ENCODE data around the gene ME2.
"Not testable (repeated sequence)": the region's sequence is repeated elsewhere in the genome, so short reads cannot be mapped to it uniquely, and the experiment has no call there.

The ME2 gene

DNA sequence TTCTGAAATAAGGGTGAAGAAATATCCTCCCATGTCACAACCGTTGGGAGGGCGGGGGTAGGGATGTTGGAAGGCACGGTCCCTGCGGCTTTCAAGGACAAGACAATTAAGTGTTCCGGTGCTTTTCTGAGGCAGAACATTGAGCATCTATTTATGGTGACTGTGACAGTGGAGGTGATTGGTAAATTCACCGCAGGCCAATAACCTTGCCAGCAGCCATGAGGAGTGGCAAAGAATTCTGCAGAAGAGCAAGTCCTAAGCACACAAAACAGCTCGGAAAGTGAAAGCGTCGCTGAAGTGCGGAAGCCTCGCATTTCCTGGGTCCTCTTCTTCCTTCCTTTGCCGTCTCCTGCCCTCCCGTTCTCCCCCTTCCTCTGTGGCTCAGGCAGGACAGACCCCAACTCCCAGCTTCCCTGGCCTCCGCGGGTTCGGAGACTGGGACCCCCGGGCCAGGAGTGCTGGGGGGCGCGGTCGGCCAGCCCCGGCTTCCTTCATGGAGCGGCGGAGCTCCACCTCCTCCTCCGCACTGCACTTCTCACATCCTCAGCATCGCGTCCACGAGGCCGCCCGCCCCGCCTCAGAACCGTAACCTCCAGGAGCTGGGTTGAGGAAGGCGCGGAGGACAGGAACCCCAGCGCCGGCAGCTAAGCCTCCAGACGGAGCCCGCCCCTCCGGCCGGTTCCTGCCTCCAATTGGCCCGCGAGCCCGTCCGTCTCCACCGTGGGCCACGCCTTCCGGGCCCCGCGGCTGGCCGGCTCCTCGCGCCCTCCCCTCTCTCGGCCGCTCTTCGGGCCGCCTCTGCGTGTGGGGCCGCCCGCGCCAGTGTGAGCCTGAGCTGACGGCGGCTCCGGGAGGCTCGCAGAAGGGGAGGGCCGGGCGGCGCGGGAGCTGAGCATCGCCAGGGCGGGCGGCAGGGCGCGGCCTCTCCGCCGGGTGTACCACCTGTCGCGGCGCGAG is at the start of gene ME2:
TSS of gene ME2 (plus strand) at position 774 of the 957 bp plus-strand sequence. CDS start 16,703 bp downstream, outside the sequence.
- in situ Hi-C loops (cut with HindIII; ENCODE audit: low sequenced_read_pairs): no loop called here

DNA sequence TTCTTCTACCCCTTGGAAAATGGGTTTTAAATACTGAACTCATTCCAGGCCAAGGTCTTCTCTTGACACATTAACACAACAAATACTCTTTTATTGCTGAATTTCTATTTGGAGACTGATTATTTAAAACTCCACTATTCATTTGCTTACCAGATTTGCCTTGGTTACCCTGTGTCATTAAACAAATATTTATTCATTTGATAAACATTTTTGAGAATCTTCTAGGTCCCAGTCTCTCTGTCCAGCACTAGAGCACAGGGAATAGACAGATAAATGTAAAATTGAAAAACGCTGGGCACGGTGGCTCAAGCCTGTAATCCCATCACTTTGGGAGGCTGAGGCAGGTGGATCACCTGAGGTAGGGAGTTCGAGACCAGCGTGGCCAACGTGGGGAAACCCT is 49.3 kb upstream of the ME2 start:
- in situ Hi-C loops (cut with HindIII; ENCODE audit: low sequenced_read_pairs): no loop called here

- in situ Hi-C loops (cut with HindIII; ENCODE audit: low sequenced_read_pairs): no loop called here
Observed at GRCh38 chr18:50830544-50830943, 48.4 kb upstream of the ME2 start.

DNA sequence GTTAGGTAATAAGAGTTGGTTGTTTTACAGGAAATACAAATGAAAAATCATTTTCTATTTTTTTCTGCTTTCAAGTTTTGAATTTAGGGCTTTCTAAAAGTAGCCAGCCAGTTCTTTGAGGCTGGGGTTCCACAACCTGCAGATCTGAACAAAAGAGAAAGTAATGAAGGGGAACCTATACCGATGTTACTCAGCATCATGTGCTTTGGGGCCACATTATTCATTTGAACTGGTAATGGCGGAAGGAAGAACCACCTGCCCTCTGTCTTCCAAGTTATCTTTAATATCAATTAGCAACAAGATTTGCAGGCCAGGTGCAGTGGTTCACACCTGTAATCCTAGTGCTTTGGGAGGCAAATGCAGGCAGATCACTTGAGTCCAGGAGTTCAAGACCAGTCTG is 46.2 kb upstream of the ME2 start:
- in situ Hi-C loops (cut with HindIII; ENCODE audit: low sequenced_read_pairs): no loop called here

- in situ Hi-C loops (cut with HindIII; ENCODE audit: low sequenced_read_pairs): not testable (repeated sequence)
Observed at GRCh38 chr18:50833496-50833895, 45.4 kb upstream of the ME2 start.

DNA sequence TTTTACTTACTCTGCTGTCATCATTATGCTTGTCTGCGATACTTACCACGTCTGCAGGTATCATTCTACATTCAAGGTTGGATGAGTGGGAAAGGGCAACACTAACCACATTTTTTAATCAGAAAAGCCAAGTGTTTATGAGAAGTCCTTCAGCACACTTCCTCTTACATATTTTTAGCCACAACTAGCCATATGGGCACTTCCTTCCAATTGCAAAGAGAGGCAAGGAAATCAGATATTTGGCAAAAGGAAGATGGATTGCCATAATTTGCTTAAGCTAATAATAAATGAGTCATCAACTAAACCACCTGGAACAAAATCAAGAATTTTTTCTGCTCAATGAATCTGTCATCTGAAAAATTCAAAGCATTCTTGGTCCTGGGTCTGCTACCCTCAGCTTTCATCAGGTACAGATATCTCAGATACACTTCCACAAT is 42.4 kb upstream of the ME2 start:
- in situ Hi-C loops (cut with HindIII; ENCODE audit: low sequenced_read_pairs): no loop called here

GRCh38 chr18:50839341-50839740 is 39.6 kb upstream of the ME2 start:
- in situ Hi-C loops (cut with HindIII; ENCODE audit: low sequenced_read_pairs): no loop called here

DNA sequence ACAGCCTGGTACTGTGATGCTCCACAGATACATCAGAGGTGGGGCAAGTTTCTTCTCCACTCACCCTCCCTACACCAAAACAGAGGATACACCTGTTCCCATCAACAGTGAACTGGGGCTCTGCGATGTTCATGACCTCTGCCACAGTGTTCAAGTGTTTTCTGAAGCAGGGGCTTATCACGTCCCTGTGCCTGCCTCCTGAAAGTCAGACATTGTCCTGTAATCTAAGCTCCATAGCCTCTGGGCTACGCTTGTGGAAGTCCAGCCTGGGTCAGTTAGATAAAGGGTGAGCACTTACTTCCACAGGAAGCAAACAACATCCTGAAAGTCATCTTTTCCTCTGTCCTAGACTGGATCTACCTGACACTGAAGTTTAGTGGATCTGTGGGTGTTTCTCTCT is 38.9 kb upstream of the ME2 start:
- in situ Hi-C loops (cut with HindIII; ENCODE audit: low sequenced_read_pairs): no loop called here

DNA sequence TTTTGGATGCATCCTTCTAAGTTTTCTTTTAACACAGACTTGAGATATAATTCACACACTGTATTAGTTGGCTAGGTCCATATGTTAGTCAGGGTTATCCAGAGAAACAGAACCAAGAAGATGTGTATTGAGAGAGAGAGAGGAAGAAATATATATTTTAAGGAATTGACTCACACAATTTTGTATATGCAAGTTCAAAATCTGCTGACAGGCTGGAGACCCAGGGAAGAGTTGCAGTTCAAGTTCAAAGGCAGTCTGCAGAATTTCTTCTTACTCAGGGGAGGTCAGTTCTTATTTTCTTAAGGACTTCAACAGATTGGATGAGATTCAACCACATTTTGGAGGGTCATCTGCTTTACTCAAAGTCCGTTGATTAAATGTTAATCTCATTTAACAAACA is 36.1 kb upstream of the ME2 start:
- in situ Hi-C loops (cut with HindIII; ENCODE audit: low sequenced_read_pairs): no loop called here

DNA sequence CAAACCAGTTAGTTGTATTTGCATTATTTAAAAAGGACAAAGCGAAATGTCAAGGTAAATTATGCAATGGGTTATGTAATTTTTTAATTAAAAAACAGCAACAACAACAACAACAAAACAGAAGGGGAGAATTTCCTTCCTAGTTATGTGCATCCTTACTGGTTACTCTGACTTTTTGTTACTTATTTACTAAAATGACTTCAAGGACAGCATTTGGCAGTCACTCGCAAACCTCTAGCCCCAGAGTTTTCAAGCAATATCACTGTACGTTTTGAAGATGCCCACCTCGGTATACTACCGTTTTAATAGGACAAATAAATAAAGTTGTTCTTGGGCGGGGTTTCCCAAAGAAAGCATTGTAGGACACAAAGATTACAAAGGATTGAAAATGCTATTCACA is 34.4 kb upstream of the ME2 start:
- in situ Hi-C loops (cut with HindIII; ENCODE audit: low sequenced_read_pairs): no loop called here

- in situ Hi-C loops (cut with HindIII; ENCODE audit: low sequenced_read_pairs): no loop called here
Observed at GRCh38 chr18:50844960-50845359, 34.0 kb upstream of the ME2 start.

GRCh38 chr18:50847192-50847591 is 31.7 kb upstream of the ME2 start:
- in situ Hi-C loops (cut with HindIII; ENCODE audit: low sequenced_read_pairs): no loop called here

DNA sequence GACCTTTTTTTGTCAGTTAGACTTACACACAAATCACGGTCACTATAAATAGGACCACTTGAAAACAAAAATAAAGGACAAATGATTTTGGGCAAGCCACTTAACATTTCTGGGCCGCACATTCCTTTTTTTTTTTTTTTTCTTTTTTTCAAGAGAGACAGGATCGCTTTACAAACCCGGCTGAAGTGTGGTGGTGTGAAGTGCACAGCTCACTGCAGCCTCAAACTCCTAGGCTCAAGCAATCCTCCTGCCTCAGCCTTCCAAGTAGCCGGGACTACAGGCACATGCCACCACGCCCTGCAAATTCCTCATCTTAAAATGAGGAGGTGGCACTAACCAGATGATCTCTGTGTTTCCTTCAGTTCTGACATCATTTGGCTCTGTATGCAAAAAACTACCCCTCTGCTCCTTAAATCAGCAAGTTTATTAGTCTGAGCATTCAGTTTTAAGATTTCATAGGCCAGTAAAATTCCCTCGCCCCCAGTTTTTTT is 30.8 kb upstream of the ME2 start:
- in situ Hi-C loops (cut with HindIII; ENCODE audit: low sequenced_read_pairs): no loop called here

GRCh38 chr18:50848991-50849390 is 29.9 kb upstream of the ME2 start:
- in situ Hi-C loops (cut with HindIII; ENCODE audit: low sequenced_read_pairs): no loop called here

- in situ Hi-C loops (cut with HindIII; ENCODE audit: low sequenced_read_pairs): no loop called here
Observed at GRCh38 chr18:50849419-50849821, 29.5 kb upstream of the ME2 start.

DNA sequence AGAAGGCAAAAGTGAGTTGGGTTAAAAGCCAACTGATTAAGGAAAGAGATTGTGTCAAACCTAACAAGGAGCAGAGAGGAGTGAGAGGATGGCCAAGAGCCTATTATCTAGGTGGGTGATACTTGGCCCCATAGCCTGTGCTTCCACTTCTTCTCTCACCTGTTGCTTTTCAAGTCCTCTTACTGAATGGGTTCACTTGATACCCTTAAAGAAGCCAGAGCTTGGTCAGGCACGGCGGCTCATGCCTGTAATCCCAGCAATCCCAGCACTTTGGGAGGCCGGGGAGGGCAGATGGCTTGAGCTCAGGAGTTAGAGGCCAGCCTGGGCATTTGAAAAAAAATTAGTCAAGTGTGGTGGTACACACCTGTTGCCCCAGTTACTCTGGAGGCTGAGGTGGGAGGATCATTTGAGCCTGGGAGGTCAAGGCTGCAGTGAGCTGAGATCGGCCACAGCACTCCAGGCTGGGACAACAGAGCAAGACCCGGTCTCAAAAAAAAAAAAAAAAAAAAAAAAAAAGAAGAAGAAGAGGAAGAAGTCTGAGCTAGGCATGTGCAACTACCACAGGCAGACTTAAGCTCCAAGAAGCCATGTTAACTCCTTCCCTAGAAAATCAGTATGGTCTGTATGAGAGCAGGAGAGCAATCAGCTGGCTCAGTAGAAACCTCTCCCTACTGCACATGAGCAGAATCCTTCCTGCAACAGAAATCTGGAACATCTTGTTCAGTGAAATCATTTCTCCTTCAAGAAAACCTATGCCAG is 28.4 kb upstream of the ME2 start:
- in situ Hi-C loops (cut with HindIII; ENCODE audit: low sequenced_read_pairs): no loop called here

DNA sequence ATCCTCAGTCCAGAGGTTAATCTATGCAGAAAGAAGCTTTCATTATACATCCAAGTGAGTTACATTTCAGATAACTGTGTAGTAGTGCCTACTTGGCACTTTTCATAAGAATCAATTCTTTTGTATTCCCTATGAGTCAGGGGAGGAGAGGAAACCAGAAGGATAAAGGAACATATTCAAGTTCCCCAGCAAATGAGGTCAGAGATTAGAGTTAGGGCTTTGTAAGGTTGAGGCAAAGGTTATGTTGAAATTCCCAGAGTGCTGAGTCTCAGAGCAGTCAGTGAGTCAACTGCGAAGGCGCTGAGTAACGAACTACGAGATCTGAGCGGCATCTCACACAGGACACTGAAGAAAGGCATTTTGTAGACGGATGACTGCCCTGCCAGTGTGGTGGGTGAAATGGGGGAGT is 25.1 kb upstream of the ME2 start:
- in situ Hi-C loops (cut with HindIII; ENCODE audit: low sequenced_read_pairs): no loop called here

DNA sequence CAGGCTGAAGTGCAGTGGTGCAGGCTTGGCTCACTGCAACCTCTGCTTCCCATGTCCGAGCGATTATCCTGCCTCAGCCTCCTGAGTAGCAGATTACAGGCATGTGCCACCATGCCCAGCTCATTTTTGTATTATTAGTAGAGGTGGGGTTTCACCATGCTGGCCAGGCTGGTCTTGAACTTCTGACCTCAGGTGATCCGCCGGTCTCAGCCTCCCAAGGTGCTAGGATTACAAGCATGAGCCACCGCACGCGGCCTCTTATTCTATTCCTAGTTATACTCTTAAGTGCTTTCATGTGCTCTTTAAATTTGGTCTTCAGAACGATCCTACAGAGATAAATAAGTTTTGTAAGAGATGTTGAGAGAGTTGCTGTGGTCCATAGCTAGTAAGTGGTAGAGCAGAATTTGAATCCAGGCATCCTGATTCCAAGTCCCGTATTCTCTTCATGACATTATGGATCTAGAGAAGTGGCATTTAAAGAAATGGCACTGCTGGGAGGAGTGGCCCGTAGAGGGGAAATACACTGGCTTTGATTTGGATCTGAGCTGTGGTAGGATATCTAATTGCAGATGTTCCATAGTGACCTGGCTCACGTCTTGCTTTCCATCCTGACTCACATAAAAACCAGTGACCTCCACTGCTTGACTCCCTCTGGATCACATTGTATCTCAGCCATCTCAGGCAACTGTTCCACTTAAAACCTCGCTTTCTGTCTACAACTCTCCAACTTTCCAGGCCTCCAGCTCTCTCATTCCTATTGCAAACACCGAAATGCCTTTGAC is 22.8 kb upstream of the ME2 start:
- in situ Hi-C loops (cut with HindIII; ENCODE audit: low sequenced_read_pairs): no loop called here

GRCh38 chr18:50857166-50857565 is 21.8 kb upstream of the ME2 start:
- in situ Hi-C loops (cut with HindIII; ENCODE audit: low sequenced_read_pairs): not testable (repeated sequence)

DNA sequence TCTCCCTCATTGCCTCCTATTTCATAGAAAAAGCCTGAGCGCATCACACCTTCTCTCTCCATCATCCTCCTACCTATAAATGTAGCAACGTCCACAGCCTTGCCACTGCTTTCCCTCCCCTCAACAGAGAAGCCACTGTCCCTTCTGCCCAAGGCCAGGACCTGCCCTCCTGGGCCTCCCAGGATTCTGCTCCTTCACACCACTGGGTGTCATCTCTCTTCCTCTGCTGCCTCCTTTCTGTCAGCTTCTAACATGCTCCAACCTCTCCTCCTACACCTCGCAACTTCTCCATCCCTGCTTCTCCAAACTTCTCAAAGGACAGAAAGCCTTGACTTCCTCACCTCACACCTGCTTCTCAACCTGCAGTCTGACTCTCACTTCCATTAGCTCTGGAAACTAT is 21.2 kb upstream of the ME2 start:
- in situ Hi-C loops (cut with HindIII; ENCODE audit: low sequenced_read_pairs): no loop called here

All from DLD1 (cell line).